SK-N-DZ (cell line): ENCODE results near the gene BPIFA1. TPM values are rescaled to one million over a fixed set of nuclear protein-coding genes. Genes with fewer than 3 reads are reported as not detected.

ENCODE experiments used
- DNase-seq: peaks from one replicate; pipeline ENCODE4 v3.0.0-alpha.2; 2015; ENCODE audit warnings: low spot score
- polyA plus RNA-seq, 2 experiments: library from polyadenylated mRNA; depleted of rRNA; stranded (reverse); fragments of >200 nt; gene quantifications; 2 replicates each; pipeline ENCODE4 v1.2.3, GENCODE V29; 2014

Gene BPIFA1
- polyA plus RNA-seq (2014; cell fraction: cytosol; rRNA removed) = not detected in 2 replicates
- polyA plus RNA-seq (2014; cell fraction: nucleus; rRNA removed) = not detected in 2 replicates

GRCh38 chr20:33235696-33236095, at the start of gene BPIFA1:
BPIFA1 (plus strand) TSS chr20:33235996; CDS start chr20:33237712, 1,716 bp downstream.
- DNase-seq = no peak

GRCh38 chr20:33187491-33187890, 48.3 kb upstream of the BPIFA1 start:
- no peak for DNase-seq

- DNase-seq = no peak
Measured at GRCh38 chr20:33188421-33188820, 47.4 kb upstream of the BPIFA1 start.

GRCh38 chr20:33191484-33191883, 44.3 kb upstream of the BPIFA1 start:
- DNase-seq = no peak

- DNase-seq = no peak
Measured at GRCh38 chr20:33191955-33192354, 43.8 kb upstream of the BPIFA1 start.

- no peak for DNase-seq
Measured at GRCh38 chr20:33192912-33193501, 42.8 kb upstream of the BPIFA1 start.

- no peak for DNase-seq
Measured at GRCh38 chr20:33199026-33199425, 36.8 kb upstream of the BPIFA1 start.

GRCh38 chr20:33202451-33202850, 33.3 kb upstream of the BPIFA1 start:
- DNase-seq = no peak

- DNase-seq = no peak
Measured at GRCh38 chr20:33203444-33203843, 32.4 kb upstream of the BPIFA1 start.

- DNase-seq = peak; percentile 31
Measured at GRCh38 chr20:33209789-33210188, 26.0 kb upstream of the BPIFA1 start.

- no peak for DNase-seq
Measured at GRCh38 chr20:33210371-33210770, 25.4 kb upstream of the BPIFA1 start.

GRCh38 chr20:33211817-33212424, 23.9 kb upstream of the BPIFA1 start:
- DNase-seq = peak; percentile 52

GRCh38 chr20:33217052-33217451, 18.7 kb upstream of the BPIFA1 start, which contains the start of gene BPIFA3:
BPIFA3 (plus strand) TSS chr20:33217352; CDS start chr20:33217537, 185 bp downstream.
- no peak for DNase-seq

GRCh38 chr20:33224399-33224798, 11.4 kb upstream of the BPIFA1 start:
- no peak for DNase-seq

GRCh38 chr20:33229843-33230242, 6.0 kb upstream of the BPIFA1 start:
- no peak for DNase-seq

- no peak for DNase-seq
Measured at GRCh38 chr20:33231237-33231636, 4.6 kb upstream of the BPIFA1 start.

- DNase-seq = no peak
Measured at GRCh38 chr20:33232486-33233072, 3.2 kb upstream of the BPIFA1 start.

GRCh38 chr20:33233129-33233774, 2.5 kb upstream of the BPIFA1 start:
- DNase-seq = no peak

- no peak for DNase-seq
Measured at GRCh38 chr20:33234050-33234449, 1.7 kb upstream of the BPIFA1 start.

- no peak for DNase-seq
Measured at GRCh38 chr20:33236351-33236750, 555 bp downstream of the BPIFA1 start.

- DNase-seq = no peak
Measured at GRCh38 chr20:33237989-33238388, 2.2 kb downstream of the BPIFA1 start.

- DNase-seq = no peak
Measured at GRCh38 chr20:33239418-33239817, 3.6 kb downstream of the BPIFA1 start.
